SK-N-SH (cell line): ENCODE measurements around the gene CELA3B. TPM values are rescaled to one million over a fixed set of nuclear protein-coding genes. Genes with fewer than 3 reads are reported as not detected.

ENCODE experiments used
- CTCF ChIA-PET: fragments of 300-600, 350-600 bp; formaldehyde crosslinking; extraction: SDS; loops from one replicate; lab custom pipeline; 2021; lab: Yijun Ruan, JAX
- POLR2A ChIA-PET: fragments of 350-600 bp; sonication (Branson Sonifier 250); formaldehyde crosslinking; extraction: SDS; loops from one replicate; lab custom pipeline; 2020; ENCODE audit warnings: antibody characterized with exemption, inconsistent platforms; lab: Yijun Ruan, JAX
- DNase-seq: peaks from one replicate; pipeline ENCODE4 v3.0.0; 2012
- H2AFZ ChIP-seq: fragments of 200-600 bp; sonication (generic); 2 replicates; pipeline ENCODE4 v1.8.1; 2016; ENCODE audit warnings: antibody characterized with exemption, mild to moderate bottlenecking, low read depth
- H3F3A ChIP-seq: fragments of 200-600 bp; sonication (generic); replicated peaks from 2 replicates; pipeline ENCODE3; 2016; ENCODE audit warnings: antibody characterized with exemption, mild to moderate bottlenecking; ENCODE audit not compliant: insufficient read depth
- H3K27ac ChIP-seq, 2 experiments: fragments of 200-500 bp in 1 of 2; fragments of 200-600 bp in 1 of 2; sonication (Bioruptor generic) in 1 of 2; sonication (generic), shearing (Covaris generic) in 1 of 2; 2 replicates each; pipeline versions ENCODE4 v1.5.1 to v1.6.1; 2014 to 2016; ENCODE audit warnings: low read depth in 2 of 2, inconsistent platforms in 1 of 2, low read length in 1 of 2, mild to moderate bottlenecking in 1 of 2, mixed read lengths in 1 of 2
- H3K27me3 ChIP-seq: fragments of 200-600 bp; sonication (generic), shearing (Covaris generic); 2 replicates; pipeline ENCODE4 v1.6.1; 2016; ENCODE audit warnings: mixed run types; ENCODE audit not compliant: insufficient read depth
- H3K36me3 ChIP-seq, 2 experiments: fragments of 200-500 bp in 1 of 2; fragments of 200-600 bp in 1 of 2; sonication (Bioruptor generic) in 1 of 2; sonication (generic) in 1 of 2; replicated peaks in 1 of 2; 2 replicates each; pipeline versions ENCODE3 to v1.5.1; 2014 to 2016; ENCODE audit warnings: low read length in 1 of 2, mild to moderate bottlenecking in 1 of 2; ENCODE audit not compliant: insufficient read depth in 2 of 2, control insufficient read depth in 1 of 2
- H3K4me1 ChIP-seq, 2 experiments: fragments of 200-500 bp in 1 of 2; fragments of 200-600 bp in 1 of 2; sonication (Bioruptor generic) in 1 of 2; sonication (generic), shearing (Covaris generic) in 1 of 2; 2 replicates each; pipeline versions ENCODE4 v1.5.1 to v1.6.1; 2014 to 2016; ENCODE audit warnings: low read depth in 1 of 2, low read length in 1 of 2, mixed run types in 1 of 2; ENCODE audit not compliant: insufficient read depth in 2 of 2, control insufficient read depth in 1 of 2
- H3K4me2 ChIP-seq: fragments of 200-600 bp; sonication (generic), shearing (Covaris generic); 2 replicates; pipeline ENCODE4 v1.6.1; 2017; ENCODE audit warnings: mixed run types
- H3K4me3 ChIP-seq, 2 experiments: fragments of 200-500 bp in 1 of 2; fragments of 200-600 bp in 1 of 2; sonication (Bioruptor generic) in 1 of 2; sonication (generic), shearing (Covaris generic) in 1 of 2; 2 replicates each; pipeline versions ENCODE4 v1.5.1 to v1.8.1; 2014 to 2016; ENCODE audit warnings: low read depth in 2 of 2, inconsistent platforms in 1 of 2, low read length in 1 of 2, mild to moderate bottlenecking in 1 of 2, mixed read lengths in 1 of 2, moderate library complexity in 1 of 2
- H3K79me2 ChIP-seq: fragments of 200-600 bp; sonication (generic); 2 replicates; pipeline ENCODE4 v1.8.1; 2017; ENCODE audit warnings: mild to moderate bottlenecking; ENCODE audit not compliant: insufficient read depth
- H3K9ac ChIP-seq: fragments of 200-600 bp; sonication (generic); 2 replicates; pipeline ENCODE4 v1.6.1; 2017; ENCODE audit warnings: mixed run types
- H3K9me2 ChIP-seq: fragments of 200-600 bp; sonication (generic); 2 replicates; pipeline ENCODE4 v1.6.1; 2017; ENCODE audit warnings: mixed run types
- H3K9me3 ChIP-seq: fragments of 200-600 bp; sonication (generic); 2 replicates; pipeline ENCODE4 v1.6.1; 2017; ENCODE audit warnings: mixed run types, mild to moderate bottlenecking, moderate library complexity
- H4K20me1 ChIP-seq: fragments of 200-600 bp; sonication (generic); 2 replicates; pipeline ENCODE4 v1.6.1; 2017; ENCODE audit warnings: mild to moderate bottlenecking, mixed run types; ENCODE audit not compliant: insufficient read depth
- CTCF ChIP-seq: fragments of 200-600 bp; sonication (generic); IDR thresholded peaks from 2 replicates; pipeline ENCODE4 v1.6.1; 2017; ENCODE audit warnings: antibody characterized with exemption, mild to moderate bottlenecking, moderate library complexity
- EP300 ChIP-seq, 2 experiments: IDR thresholded peaks; 2 replicates each; pipeline versions ENCODE4 v1.4.0 to v1.6.1; 2012; ENCODE audit warnings: borderline replicate concordance in 1 of 2, low read depth in 1 of 2, low read length in 1 of 2
- FOSL2 ChIP-seq: IDR thresholded peaks from 2 replicates; pipeline ENCODE4 v1.4.0; 2012; ENCODE audit warnings: low read depth, mild to moderate bottlenecking, moderate library complexity, borderline replicate concordance
- FOXM1 ChIP-seq: IDR thresholded peaks from 2 replicates; pipeline ENCODE4 v1.4.0; 2012; ENCODE audit warnings: low read depth, mild to moderate bottlenecking
- GABPA ChIP-seq: IDR thresholded peaks from 2 replicates; pipeline ENCODE4 v1.4.0; 2012; ENCODE audit warnings: low read depth, mild to moderate bottlenecking
- IRF3 ChIP-seq: fragments of 150-350 bp; IDR thresholded peaks from 2 replicates; pipeline ENCODE4 v1.6.1; 2016; ENCODE audit warnings: mild to moderate bottlenecking, low read depth, low read length
- JUND ChIP-seq: IDR thresholded peaks from 2 replicates; pipeline ENCODE4 v1.4.0; 2012
- MEF2A ChIP-seq: IDR thresholded peaks from 2 replicates; pipeline ENCODE4 v1.4.0; 2012; ENCODE audit warnings: low read depth, borderline replicate concordance
- NFIC ChIP-seq: IDR thresholded peaks from 2 replicates; pipeline ENCODE4 v1.4.0; 2012; ENCODE audit warnings: borderline replicate concordance
- PBX3 ChIP-seq: IDR thresholded peaks from 2 replicates; pipeline ENCODE4; 2012
- RAD21 ChIP-seq: IDR thresholded peaks from 2 replicates; pipeline ENCODE4 v1.6.1; 2012; ENCODE audit warnings: mild to moderate bottlenecking, low read length
- RCOR1 ChIP-seq: fragments of 150-350 bp; IDR thresholded peaks from 2 replicates; pipeline ENCODE4 v1.6.1; 2017; ENCODE audit warnings: antibody characterized with exemption, low read length
- RFX5 ChIP-seq: IDR thresholded peaks from 2 replicates; pipeline ENCODE4 v1.6.1; 2012; ENCODE audit warnings: mild to moderate bottlenecking, improper control_type of control experiment, low read length
- SIN3A ChIP-seq: IDR thresholded peaks from 2 replicates; pipeline ENCODE4 v1.6.1; 2012; ENCODE audit warnings: low read depth, mild to moderate bottlenecking, low read length, moderate library complexity, borderline replicate concordance
- TAF1 ChIP-seq: IDR thresholded peaks from 2 replicates; pipeline ENCODE4 v1.6.1; 2012; ENCODE audit warnings: low read depth, mild to moderate bottlenecking, low read length, moderate library complexity, borderline replicate concordance
- USF2 ChIP-seq: fragments of 150-350 bp; IDR thresholded peaks from 2 replicates; pipeline ENCODE4 v1.6.1; 2017; ENCODE audit warnings: antibody characterized with exemption, low read length, low read depth, borderline replicate concordance
- YY1 ChIP-seq: IDR thresholded peaks from 2 replicates; pipeline ENCODE4 v1.4.0; 2012; ENCODE audit warnings: low read depth, mild to moderate bottlenecking
- WGBS: methylation state at CpG from one replicate; pipeline ENCODE4 v1.1.6; 2017; ENCODE audit warnings: low lambda C conversion rate; 5-methylcytosine and 5-hydroxymethylcytosine counted together
- polyA plus RNA-seq, 3 experiments: library from polyadenylated mRNA; depleted of rRNA; stranded (reverse); fragments of >200 nt; gene quantifications; 2 replicates each; pipeline ENCODE4 v1.2.3, GENCODE V29; 2012
- small RNA-seq, 7 experiments: library from RNA; depleted of rRNA; stranded (forward); fragments of <200 nt; gene quantifications; one replicate each; pipeline ENCODE3, GENCODE V24; 2012

The CELA3B gene
- polyA plus RNA-seq, 1 of the 3 experiments (the other 2 are of a cell fraction), result not detected

GRCh38 chr1:22037520-22037919 is 60.7 kb downstream of the CELA3B start (continued):
- TF ChIP-seq FOXM1 (no peak), PBX3 (no peak), RCOR1 (no peak)

- no peak overlapping the region for H3K4me3 ChIP-seq
- DNase-seq, result no peak
- H3K27ac ChIP-seq, result no peak overlapping the region
- TF ChIP-seq FOSL2, result no peak
- TF ChIP-seq RFX5, result no peak
- no peak for TF ChIP-seq YY1
- no peak for TF ChIP-seq JUND
- TF ChIP-seq EP300 (IDR thresholded peaks at IDR 0.05; ENCODE audit: borderline replicate concordance in 1 of 2, low read depth in 1 of 2, low read length in 1 of 2), result no peak
- no peak for TF ChIP-seq MEF2A
- TF ChIP-seq USF2, result no peak
- TF ChIP-seq SIN3A, result no peak
- no peak for TF ChIP-seq TAF1
- no peak for TF ChIP-seq NFIC
- no peak for TF ChIP-seq PBX3
- TF ChIP-seq RAD21, result no peak
- TF ChIP-seq CTCF, result no peak
- TF ChIP-seq IRF3, result no peak
- TF ChIP-seq GABPA, result no peak
- no peak for TF ChIP-seq FOXM1
- TF ChIP-seq, all 33 proteins: peak for 0
- Histone ChIP-seq H3K79me2 (no peaks in the 10 kb centered on the region), H3K9ac (no peak overlapping the region), H3K9me3 (no peaks in the 10 kb centered on the region), H4K20me1 (no peaks in the 10 kb centered on the region), H3K36me3 (no peaks in the 10 kb centered on the region), H3K4me2 (no peak overlapping the region), H3F3A (no peaks in the 10 kb centered on the region), H3K27me3 (no peaks in the 10 kb centered on the region), H3K9me2 (no peaks in the 10 kb centered on the region), H3K4me1 (no peaks in the 10 kb centered on the region; a peak in 1 of 4 replicates), H2AFZ (no peak overlapping the region)
- WGBS, result 92% methylated on average over 5 of the region's 5 CpGs
- POLR2A ChIA-PET, result interaction anchor here (1.2 kb wide), 1 partner anchor 9 kb away, joined by 3 read pairs; no protein-coding TSS in a partner anchor
- CTCF ChIA-PET, result interaction anchor here (1.0 to 2.2 kb wide), 3 partner anchors 11 to 379 kb away, joined by 3 to 6 read pairs (median 4); no protein-coding TSS in a partner anchor
Measured at GRCh38 chr1:22038036-22038435, 61.2 kb downstream of the CELA3B start.

Small RNA genes lying within 50 kb of the gene (small RNA-seq; reads per million reads assigned to genes)
- 0 reads per million in 7 experiments for gene RN7SL186P
- 0 reads per million in 7 experiments for gene RN7SL386P
- 0 reads per million in 7 experiments for gene RNU6-1022P
- 0 reads per million in 7 experiments for gene RNU6-776P

Other genes starting within 250 kb of the CELA3B start
- 13.6 and 16.3 TPM in 2 replicates for gene USP48, start 193.9 kb upstream of the CELA3B start, polyA plus RNA-seq (2012; rRNA removed)
- gene LDLRAD2, start 164.8 kb upstream of the CELA3B start, polyA plus RNA-seq (2012; rRNA removed), result 0.02 TPM in 1 of 2 replicates, not detected in the other
- 10.7 and 28.9 TPM in 2 replicates for gene HSPG2, start 39.7 kb upstream of the CELA3B start, polyA plus RNA-seq (2012; rRNA removed)
- not detected in 2 replicates for gene CELA3A, start 24.6 kb downstream of the CELA3B start, polyA plus RNA-seq (2012; rRNA removed)
- 113 and 148 TPM in 2 replicates for gene CDC42, start 75.7 kb downstream of the CELA3B start, polyA plus RNA-seq (2012; rRNA removed)
- gene WNT4, start 166.1 kb downstream of the CELA3B start, polyA plus RNA-seq (2012; rRNA removed), result 0.03 and 0.08 TPM in 2 replicates